CD4-positive, CD25-positive, alpha-beta regulatory T cell (primary cell): ENCODE measurements around the gene MYH6. TPM values are rescaled to one million over a fixed set of nuclear protein-coding genes. Genes with fewer than 3 reads are reported as not detected.
"Not testable (repeated sequence)": the region's sequence is repeated elsewhere in the genome, so short reads cannot be mapped to it uniquely, and the experiment has no call there.

Source experiments
- ATAC-seq, 2 donors: fragments of 150-1000 bp; cut with Tn5 transposase; one replicate each; pipeline ENCODE4 v1.10.0; 2021; ENCODE audit warnings: low read depth in 2 of 2, moderate number of reproducible peaks in 2 of 2, moderate library complexity in 1 of 2
- DNase-seq, 3 donors: peaks; one replicate each; pipeline versions ENCODE4 v3.0.0 to v3.0.0-alpha.2; 2012 to 2022; ENCODE audit warnings: mixed read lengths in 1 of 3
- H3K27ac ChIP-seq: one replicate; pipeline ENCODE4 v1.7.0; 2013; ENCODE audit warnings: mild to moderate bottlenecking, low read length; ENCODE audit not compliant: insufficient read depth, poor library complexity, severe bottlenecking
- H3K27me3 ChIP-seq: one replicate; pipeline ENCODE4 v1.7.0; 2013; ENCODE audit warnings: low read length; ENCODE audit not compliant: control insufficient read depth, insufficient read depth
- H3K36me3 ChIP-seq: one replicate; pipeline ENCODE4 v1.7.0; 2013; ENCODE audit warnings: mild to moderate bottlenecking, low read length, moderate library complexity; ENCODE audit not compliant: control insufficient read depth, insufficient read depth
- H3K4me1 ChIP-seq: 2 replicates; pipeline ENCODE4 v1.7.0; 2013; ENCODE audit warnings: mild to moderate bottlenecking, low read length; ENCODE audit not compliant: insufficient read depth, control insufficient read depth, poor library complexity, severe bottlenecking
- H3K4me3 ChIP-seq: one replicate; pipeline ENCODE4 v1.7.0; 2013; ENCODE audit warnings: low read depth, mild to moderate bottlenecking, low read length, moderate library complexity
- H3K9me3 ChIP-seq, 2 experiments: 1 replicate in 1 of 2; 2 replicates in 1 of 2; pipeline ENCODE4 v1.7.0; 2013; ENCODE audit warnings: low read length in 2 of 2, mild to moderate bottlenecking in 1 of 2, moderate library complexity in 1 of 2; ENCODE audit not compliant: control insufficient read depth in 2 of 2
- H3K27ac Mint-ChIP-seq, 3 donors: one replicate each; pipeline ENCODE4 v1.8.0; 2020 to 2022; ENCODE audit warnings: mild to moderate bottlenecking in 3 of 3, mixed read lengths in 3 of 3, moderate library complexity in 2 of 3
- H3K27me3 Mint-ChIP-seq: one replicate; pipeline ENCODE4 v1.8.0; 2022; ENCODE audit warnings: mild to moderate bottlenecking, mixed read lengths
- H3K36me3 Mint-ChIP-seq: one replicate; pipeline ENCODE4 v1.8.0; 2020; ENCODE audit warnings: mixed read lengths
- H3K4me1 Mint-ChIP-seq, 4 donors: one replicate each; pipeline ENCODE4 v1.8.0; 2020 to 2022; ENCODE audit warnings: mixed read lengths in 4 of 4, mild to moderate bottlenecking in 1 of 4
- H3K4me3 Mint-ChIP-seq, 4 donors: one replicate each; pipeline ENCODE4 v1.8.0; 2020 to 2022; ENCODE audit warnings: mild to moderate bottlenecking in 4 of 4, mixed read lengths in 4 of 4, moderate library complexity in 3 of 4
- H3K9me3 Mint-ChIP-seq, 7 donors: one replicate each; pipeline ENCODE4 v1.8.0; 2020 to 2022; ENCODE audit warnings: mixed read lengths in 7 of 7, mild to moderate bottlenecking in 3 of 7, moderate library complexity in 2 of 7
- polyA plus RNA-seq, 4 donors: library from polyadenylated mRNA; unstranded; fragments of 300-500 nt; fragmentation: Illumina TruSeq; gene quantifications; one replicate each; pipeline ENCODE4 v1.2.3, GENCODE V29; 2021
- total RNA-seq: library from RNA; stranded (reverse); gene quantifications from one replicate; pipeline ENCODE4 v1.2.3, GENCODE V29; 2022

Gene MYH6
- total and polyA plus RNA-seq, 5 donors from 2014 or later = not detected

DNA sequence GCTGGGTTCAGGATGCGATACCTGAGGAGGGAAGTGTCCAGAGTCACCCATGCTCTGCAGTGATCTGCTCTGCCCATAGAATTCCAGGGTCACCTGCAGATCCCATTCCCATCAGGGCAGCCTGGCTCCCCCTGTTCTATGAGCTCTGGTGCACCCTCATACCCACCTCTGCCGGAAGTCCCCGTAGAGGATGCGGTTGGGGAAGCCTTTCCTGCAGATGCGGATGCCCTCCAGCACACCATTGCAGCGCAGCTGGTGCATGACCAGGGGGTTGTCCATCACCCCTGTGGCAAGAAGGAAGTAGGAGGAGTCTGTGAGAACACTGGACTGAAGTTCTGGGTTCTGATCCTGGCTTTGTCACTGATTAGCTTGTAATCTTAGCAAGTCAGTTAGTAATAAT lies 17.7 kb upstream of the MYH6 start:
- H3K4me1 Mint-ChIP-seq, H3K9me3 Mint-ChIP-seq, ATAC-seq, H3K36me3 ChIP-seq, H3K27ac ChIP-seq, H3K27me3 Mint-ChIP-seq, H3K4me1 ChIP-seq, H3K9me3 ChIP-seq, H3K27ac Mint-ChIP-seq, H3K36me3 Mint-ChIP-seq, H3K4me3 ChIP-seq, DNase-seq, H3K4me3 Mint-ChIP-seq, H3K27me3 ChIP-seq: not testable (repeated sequence)

DNA sequence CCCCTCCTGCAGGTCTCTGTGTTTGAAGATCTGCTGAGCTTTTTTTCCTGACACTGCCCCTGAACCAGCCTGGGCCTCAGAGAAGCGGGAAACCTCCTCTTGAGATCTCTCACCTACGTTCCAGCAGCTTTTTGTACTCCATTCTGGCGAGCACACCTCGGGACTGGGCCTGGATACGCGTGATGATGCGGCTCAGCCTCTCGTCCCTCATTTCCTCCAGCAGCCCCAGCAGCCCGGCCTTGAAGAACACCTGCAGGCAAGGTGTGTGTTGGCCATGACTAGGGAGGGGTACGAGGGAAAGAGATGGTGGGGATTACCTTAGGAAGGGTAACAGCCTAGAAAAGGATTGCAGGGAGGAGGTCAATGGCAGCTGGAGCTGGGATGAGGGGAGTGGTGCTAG lies 17.1 kb upstream of the MYH6 start:
- H3K27me3 Mint-ChIP-seq = peaks cover 5% of the 10 kb centered on the region
- peaks cover 0 to 2% (median 0%) of the 10 kb centered on the region in 7 donors for H3K9me3 Mint-ChIP-seq
- DNase-seq = no peak
- no peak for ATAC-seq
- no peaks in the 10 kb centered on the region for H3K36me3 Mint-ChIP-seq
- no peaks in the 10 kb centered on the region for H3K9me3 ChIP-seq
- H3K27ac Mint-ChIP-seq = no peak overlapping the region
- peaks cover 2% of the 10 kb centered on the region for H3K27me3 ChIP-seq
- H3K4me3 ChIP-seq = no peak overlapping the region
- H3K4me1 Mint-ChIP-seq = no peaks in the 10 kb centered on the region
- no peaks in the 10 kb centered on the region for H3K36me3 ChIP-seq
- H3K4me1 ChIP-seq = no peaks in the 10 kb centered on the region
- H3K4me3 Mint-ChIP-seq = no peak overlapping the region
- H3K27ac ChIP-seq = no peak overlapping the region

- Histone ChIP-seq H3K27ac (no peak overlapping the region), H3K4me3 (no peak overlapping the region), H3K9me3 (no peaks in the 10 kb centered on the region), H3K27me3 (peaks cover 2% of the 10 kb centered on the region), H3K36me3 (no peaks in the 10 kb centered on the region), H3K4me1 (no peaks in the 10 kb centered on the region)
- Mint-ChIP-seq H3K4me1 (no peaks in the 10 kb centered on the region), H3K27ac (peak overlapping the region in 1 of 3 donors; percentile 52), H3K36me3 (no peaks in the 10 kb centered on the region), H3K4me3 (no peak overlapping the region), H3K27me3 (peaks cover 9% of the 10 kb centered on the region), H3K9me3 (peaks cover 0 to 2% (median 0%) of the 10 kb centered on the region in 7 donors)
- DNase-seq (no peak), ATAC-seq (no peak)
Observed at GRCh38 chr14:23423657-23424056, 15.6 kb upstream of the MYH6 start.

DNA sequence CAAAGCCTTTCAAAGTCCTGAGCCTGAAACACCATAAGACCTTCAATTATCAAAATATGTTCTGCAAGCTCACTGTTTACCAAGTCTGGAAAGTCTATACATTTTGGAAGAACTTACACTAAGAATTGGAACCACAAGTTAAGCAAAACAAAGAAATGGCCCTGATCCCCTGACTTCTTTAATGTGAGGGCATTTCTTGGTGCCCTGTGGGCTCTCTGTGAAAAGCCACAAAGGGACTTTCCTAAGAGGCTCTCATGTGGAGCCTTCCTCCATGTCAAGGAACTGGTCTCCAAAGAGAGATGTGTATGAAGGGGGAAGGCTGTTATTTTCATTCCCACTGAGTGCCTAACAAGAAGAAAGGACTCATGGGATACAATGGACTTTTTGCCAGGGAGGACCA lies 13.5 kb upstream of the MYH6 start:
- DNase-seq = peak in 1 of 3 donors; percentile 34
- Mint-ChIP-seq H3K27me3 (peaks cover 4% of the 10 kb centered on the region), H3K9me3 (no peaks in the 10 kb centered on the region), H3K4me3 (no peak overlapping the region), H3K4me1 (no peaks in the 10 kb centered on the region), H3K27ac (no peak overlapping the region), H3K36me3 (no peaks in the 10 kb centered on the region)
- Histone ChIP-seq H3K4me1 (no peaks in the 10 kb centered on the region), H3K4me3 (no peak overlapping the region), H3K27me3 (no peaks in the 10 kb centered on the region), H3K27ac (no peak overlapping the region), H3K36me3 (no peaks in the 10 kb centered on the region), H3K9me3 (no peaks in the 10 kb centered on the region)
- ATAC-seq = no peak

- not testable (repeated sequence) for H3K27me3 Mint-ChIP-seq, H3K36me3 Mint-ChIP-seq, H3K9me3 ChIP-seq, H3K9me3 Mint-ChIP-seq, H3K27ac Mint-ChIP-seq, H3K36me3 ChIP-seq, ATAC-seq, DNase-seq, H3K27me3 ChIP-seq, H3K27ac ChIP-seq, H3K4me1 Mint-ChIP-seq, H3K4me1 ChIP-seq, H3K4me3 ChIP-seq, H3K4me3 Mint-ChIP-seq
Observed at GRCh38 chr14:23419646-23420045, 11.6 kb upstream of the MYH6 start.

DNA sequence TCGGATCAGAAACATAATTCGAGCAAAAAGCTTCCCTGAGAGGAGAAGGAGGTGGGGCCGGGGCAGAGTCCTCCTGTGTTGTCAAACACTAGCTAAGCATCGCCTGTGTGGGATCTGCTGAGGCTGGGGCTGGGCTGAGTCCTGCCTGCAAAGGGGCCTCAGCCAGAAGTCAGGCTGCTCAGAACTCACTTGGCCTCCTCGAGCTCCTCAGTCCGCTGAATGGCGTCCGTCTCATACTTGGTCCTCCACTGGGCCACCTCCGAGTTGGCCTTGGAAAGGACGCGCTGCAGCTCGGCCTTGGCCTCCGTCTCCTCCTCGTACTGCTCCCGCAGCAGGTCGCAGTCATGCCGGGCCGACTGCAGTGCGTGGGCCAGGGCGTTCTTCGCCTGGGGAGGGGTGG lies 9.9 kb upstream of the MYH6 start:
- Histone ChIP-seq H3K4me1 (no peaks in the 10 kb centered on the region), H3K27ac (no peak overlapping the region), H3K36me3 (no peaks in the 10 kb centered on the region), H3K9me3 (no peaks in the 10 kb centered on the region), H3K4me3 (no peak overlapping the region), H3K27me3 (no peaks in the 10 kb centered on the region)
- ATAC-seq (no peak), DNase-seq (no peak)
- Mint-ChIP-seq H3K4me1 (no peaks in the 10 kb centered on the region), H3K9me3 (no peaks in the 10 kb centered on the region), H3K27me3 (peaks cover 4% of the 10 kb centered on the region), H3K36me3 (no peaks in the 10 kb centered on the region), H3K27ac (no peak overlapping the region), H3K4me3 (no peak overlapping the region)

GRCh38 chr14:23417269-23417668 lies 9.2 kb upstream of the MYH6 start:
- not testable (repeated sequence) for DNase-seq, H3K4me3 Mint-ChIP-seq, H3K27ac ChIP-seq, H3K4me1 Mint-ChIP-seq, H3K4me1 ChIP-seq, H3K9me3 ChIP-seq, H3K27me3 Mint-ChIP-seq, H3K36me3 ChIP-seq, H3K9me3 Mint-ChIP-seq, H3K4me3 ChIP-seq, H3K27ac Mint-ChIP-seq, H3K27me3 ChIP-seq, H3K36me3 Mint-ChIP-seq, ATAC-seq

DNA sequence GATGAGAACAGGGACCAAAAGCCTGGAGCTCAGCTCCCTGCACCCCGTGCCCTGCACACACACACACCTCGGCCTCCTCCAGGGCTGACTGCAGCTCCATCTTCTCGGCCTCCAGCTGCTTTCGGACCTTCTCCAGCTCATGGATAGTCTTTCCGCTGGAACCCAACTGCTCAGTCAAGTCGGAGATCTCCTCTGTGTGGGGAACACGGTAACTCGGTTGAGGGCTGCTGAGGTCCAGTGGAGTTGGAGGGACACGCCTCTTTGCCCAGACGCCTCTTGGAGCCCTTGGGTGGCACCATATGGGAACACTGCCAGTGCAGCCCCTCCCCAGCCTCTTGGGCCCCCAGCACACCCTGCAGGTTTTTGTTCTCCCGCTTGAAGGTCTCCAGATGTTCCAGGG lies 8.7 kb upstream of the MYH6 start:
- no peaks in the 10 kb centered on the region for H3K36me3 Mint-ChIP-seq
- H3K27me3 Mint-ChIP-seq = peaks cover 4% of the 10 kb centered on the region
- H3K27ac Mint-ChIP-seq = peak overlapping the region in 1 of 3 donors; percentile 51
- Histone ChIP-seq H3K9me3 (no peaks in the 10 kb centered on the region), H3K4me3 (no peak overlapping the region), H3K36me3 (no peaks in the 10 kb centered on the region), H3K4me1 (no peaks in the 10 kb centered on the region), H3K27ac (no peak overlapping the region), H3K27me3 (no peaks in the 10 kb centered on the region)
- H3K4me1 Mint-ChIP-seq = no peaks in the 10 kb centered on the region
- DNase-seq = no peak
- no peak for ATAC-seq
- H3K9me3 Mint-ChIP-seq = no peaks in the 10 kb centered on the region
- no peak overlapping the region for H3K4me3 Mint-ChIP-seq
